MM.1S (cell line): ENCODE data around the gene TTC7B.

ENCODE experiments used
- CTCF ChIP-seq: fragments of 300-600 bp; sonication (generic); IDR thresholded peaks from 2 replicates; pipeline ENCODE4 v1.5.1; 2016; ENCODE audit warnings: antibody characterized with exemption, low read length, mixed read lengths
- EZH2 ChIP-seq: fragments of 300-600 bp; sonication (generic); optimal IDR thresholded peaks from 2 replicates; pipeline ENCODE3; 2017; ENCODE audit warnings: low read depth, mild to moderate bottlenecking, antibody characterized with exemption, low read length, mixed read lengths
- EZH2phosphoT487 ChIP-seq: fragments of 300-600 bp; sonication (generic); IDR thresholded peaks from 2 replicates; pipeline ENCODE4 v1.6.1; 2018; ENCODE audit warnings: antibody characterized with exemption, low read length

GRCh38 chr14:90795744-90796143, 20.5 kb downstream of the TTC7B start:
- TF ChIP-seq EZH2phosphoT487 (no peak), CTCF (no peak), EZH2 (no peak)
